GM12873 (cell line): Measurements from ENCODE around the gene DDX23.

Experiments
- CTCF ChIP-seq: IDR thresholded peaks from 2 replicates; pipeline ENCODE4 v1.5.1; 2012; ENCODE audit warnings: low read depth, mild to moderate bottlenecking, moderate library complexity, low read length, control low read depth; ENCODE audit not compliant: insufficient read depth; ENCODE audit errors: missing control alignments

The DDX23 gene

GRCh38 chr12:48882972-48883304 is 31.0 kb upstream of the DDX23 start:
- no peak for TF ChIP-seq CTCF

- TF ChIP-seq CTCF: no peak
Observed at GRCh38 chr12:48882315-48882687, 30.3 kb upstream of the DDX23 start.

GRCh38 chr12:48881686-48882314 is 29.8 kb upstream of the DDX23 start:
- no peak for TF ChIP-seq CTCF

GRCh38 chr12:48880647-48881046 is 28.7 kb upstream of the DDX23 start:
- TF ChIP-seq CTCF: no peak

GRCh38 chr12:48878548-48878947 is 26.6 kb upstream of the DDX23 start:
- TF ChIP-seq CTCF: no peak

- TF ChIP-seq CTCF: no peak
Observed at GRCh38 chr12:48875944-48876515, 24.1 kb upstream of the DDX23 start.

GRCh38 chr12:48873096-48873495 is 21.1 kb upstream of the DDX23 start:
- no peak for TF ChIP-seq CTCF
